Measurements from ENCODE around the gene CCL20. TPM values are rescaled to one million over a fixed set of nuclear protein-coding genes. Genes with fewer than 3 reads are reported as not detected.
A peak's percentile ranks its signal among the peaks of the same experiment; 100 is the strongest.

Gene CCL20
- total and polyA plus RNA-seq, 8 donors, result 1.8 to 75.8 (median 11.6) TPM; not detected in 2

DNA sequence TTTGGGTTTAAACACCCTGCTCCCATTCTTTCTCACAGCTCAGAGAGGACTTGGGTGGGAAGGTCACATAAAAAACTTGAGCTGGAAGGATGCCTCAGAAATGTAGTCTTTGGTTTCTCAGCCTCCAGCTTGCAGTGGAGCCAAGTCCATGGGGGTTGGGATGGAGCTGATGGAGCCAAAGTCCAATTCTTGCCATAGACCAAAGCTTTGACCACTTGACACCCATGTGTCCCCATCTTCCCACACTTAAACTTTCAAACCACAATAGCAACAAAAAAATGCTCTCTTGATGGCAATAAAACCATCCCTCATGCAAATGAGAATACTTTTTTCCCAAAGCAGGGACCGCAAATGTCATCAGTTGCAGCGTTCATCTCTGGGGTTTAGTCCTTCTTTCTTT is 43.1 kb downstream of the CCL20 start:
- no peak for DNase-seq
- no peaks in the 10 kb centered on the region for H3K27me3 ChIP-seq
- TF ChIP-seq, protein P1, sequence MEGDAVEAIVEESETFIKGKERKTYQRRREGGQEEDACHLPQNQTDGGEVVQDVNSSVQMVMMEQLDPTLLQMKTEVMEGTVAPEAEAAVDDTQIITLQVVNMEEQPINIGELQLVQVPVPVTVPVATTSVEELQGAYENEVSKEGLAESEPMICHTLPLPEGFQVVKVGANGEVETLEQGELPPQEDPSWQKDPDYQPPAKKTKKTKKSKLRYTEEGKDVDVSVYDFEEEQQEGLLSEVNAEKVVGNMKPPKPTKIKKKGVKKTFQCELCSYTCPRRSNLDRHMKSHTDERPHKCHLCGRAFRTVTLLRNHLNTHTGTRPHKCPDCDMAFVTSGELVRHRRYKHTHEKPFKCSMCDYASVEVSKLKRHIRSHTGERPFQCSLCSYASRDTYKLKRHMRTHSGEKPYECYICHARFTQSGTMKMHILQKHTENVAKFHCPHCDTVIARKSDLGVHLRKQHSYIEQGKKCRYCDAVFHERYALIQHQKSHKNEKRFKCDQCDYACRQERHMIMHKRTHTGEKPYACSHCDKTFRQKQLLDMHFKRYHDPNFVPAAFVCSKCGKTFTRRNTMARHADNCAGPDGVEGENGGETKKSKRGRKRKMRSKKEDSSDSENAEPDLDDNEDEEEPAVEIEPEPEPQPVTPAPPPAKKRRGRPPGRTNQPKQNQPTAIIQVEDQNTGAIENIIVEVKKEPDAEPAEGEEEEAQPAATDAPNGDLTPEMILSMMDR (IDR thresholded peaks at IDR 0.05), result no peak
- TF ChIP-seq POLR2A (IDR thresholded peaks at IDR 0.05) (no peak), POLR2AphosphoS5 (IDR thresholded peaks at IDR 0.05) (no peak), EP300 (IDR thresholded peaks at IDR 0.05) (no peak)
- H3K27ac ChIP-seq, result no peak overlapping the region
- intact Hi-C loops (cut with DNase I; ENCODE audit: low total_unique reads), result no loop called here
- H3K4me3 ChIP-seq, result no peak overlapping the region
- 86 to 91% (median 90%) methylated on average over 2 of the region's 2 CpGs for WGBS, 5 donors
- H3K9me3 ChIP-seq, result no peaks in the 10 kb centered on the region
- no peaks in the 10 kb centered on the region for H3K4me1 ChIP-seq
- no peaks in the 10 kb centered on the region for H3K36me3 ChIP-seq

- intact Hi-C loops (cut with DNase I; ENCODE audit: low total_unique reads), result no loop called here
- H3K36me3 ChIP-seq, result no peaks in the 10 kb centered on the region
- H3K27me3 ChIP-seq, result no peaks in the 10 kb centered on the region
- DNase-seq, result no peak
- H3K4me3 ChIP-seq, result no peak overlapping the region
- H3K4me1 ChIP-seq, result peaks cover 0 to 17% (median 3%) of the 10 kb centered on the region in 4 donors
- no peak overlapping the region for H3K27ac ChIP-seq
- TF ChIP-seq EP300 (IDR thresholded peaks at IDR 0.05), result no peak
- TF ChIP-seq POLR2A (IDR thresholded peaks at IDR 0.05), result no peak
- TF ChIP-seq, protein P1 (IDR thresholded peaks at IDR 0.05), result no peak
- no peak for TF ChIP-seq POLR2AphosphoS5 (IDR thresholded peaks at IDR 0.05)
- H3K9me3 ChIP-seq, result no peaks in the 10 kb centered on the region
- WGBS, 5 donors, result 79 to 91% (median 82%) methylated on average over 6 of the region's 6 CpGs
Measured at GRCh38 chr2:227860221-227860641, 46.6 kb downstream of the CCL20 start.

DNA sequence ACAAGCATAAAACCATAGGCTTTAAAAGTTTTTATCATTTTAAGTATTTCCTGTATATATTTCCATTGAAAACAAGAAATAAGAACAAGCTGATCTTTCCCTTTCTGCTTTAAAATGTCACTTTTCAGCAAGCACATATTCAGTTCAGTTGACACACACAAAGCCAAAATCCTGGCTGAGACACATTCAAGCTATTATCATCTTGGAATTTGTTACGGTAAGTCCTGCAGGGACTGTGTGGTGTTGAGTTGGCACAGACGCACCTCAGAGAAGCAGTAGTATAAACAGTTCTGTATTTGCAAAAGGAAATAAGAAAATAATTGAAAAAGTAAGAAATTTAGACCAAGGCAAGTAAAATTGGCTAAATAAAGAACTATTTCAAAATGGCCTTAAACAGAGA is 47.4 kb downstream of the CCL20 start:
- 26 to 62% (median 47%) methylated on average over 2 of the region's 2 CpGs for WGBS, 5 donors
- DNase-seq, result no peak
- intact Hi-C loops (cut with DNase I; ENCODE audit: low total_unique reads), result no loop called here
- no peaks in the 10 kb centered on the region for H3K9me3 ChIP-seq
- H3K36me3 ChIP-seq, result no peaks in the 10 kb centered on the region
- no peak overlapping the region for H3K27ac ChIP-seq
- H3K27me3 ChIP-seq, result no peaks in the 10 kb centered on the region
- TF ChIP-seq POLR2A (IDR thresholded peaks at IDR 0.05), result no peak
- TF ChIP-seq POLR2AphosphoS5 (IDR thresholded peaks at IDR 0.05), result no peak
- no peak for TF ChIP-seq EP300 (IDR thresholded peaks at IDR 0.05)
- TF ChIP-seq, protein P1 (IDR thresholded peaks at IDR 0.05), result no peak
- H3K4me1 ChIP-seq, result peaks cover 0 to 17% (median 3%) of the 10 kb centered on the region in 4 donors
- H3K4me3 ChIP-seq, result no peak overlapping the region

GRCh38 chr2:227862227-227862740 is 48.6 kb downstream of the CCL20 start:
- Histone ChIP-seq H3K4me1 (peaks cover 0 to 17% (median 3%) of the 10 kb centered on the region in 4 donors), H3K36me3 (no peaks in the 10 kb centered on the region), H3K9me3 (no peaks in the 10 kb centered on the region), H3K27ac (no peak overlapping the region), H3K27me3 (no peaks in the 10 kb centered on the region), H3K4me3 (no peak overlapping the region)
- intact Hi-C loops (cut with DNase I; ENCODE audit: low total_unique reads), result no loop called here
- 25 to 42% (median 30%) methylated on average over 8 of the region's 8 CpGs for WGBS, 5 donors
- TF ChIP-seq POLR2AphosphoS5 (IDR thresholded peaks at IDR 0.05) (no peak), POLR2A (IDR thresholded peaks at IDR 0.05) (no peak)
- TF ChIP-seq, protein P1 (IDR thresholded peaks at IDR 0.05), result peak in 5 of 7 experiments; percentile 24 to 70 (median 39)
- DNase-seq, result peak; percentile 36 to 67
